ENCODE measurements around the gene TPCN2.

Gene TPCN2

DNA sequence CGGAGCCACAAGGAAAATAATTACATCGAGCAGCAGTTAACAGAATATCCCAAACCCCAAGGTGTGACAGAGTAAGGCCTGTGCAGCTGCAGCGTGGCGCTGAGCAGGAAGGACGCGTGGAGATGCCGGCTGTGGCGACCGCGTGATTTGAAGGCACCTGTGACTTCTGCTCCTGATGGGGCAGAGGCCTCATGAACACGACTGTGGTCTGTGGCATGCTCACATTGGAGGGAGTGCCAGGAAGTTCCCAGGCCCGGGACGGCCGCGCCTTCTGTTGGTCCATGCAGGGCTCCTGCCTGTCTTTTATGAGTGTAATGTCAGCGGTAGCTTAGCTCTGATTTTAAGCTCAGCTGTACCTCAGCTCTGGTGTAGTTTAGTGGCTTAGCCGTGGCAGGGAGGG lies 50.4 kb downstream of the TPCN2 start:
- no peak for DNase-seq

DNA sequence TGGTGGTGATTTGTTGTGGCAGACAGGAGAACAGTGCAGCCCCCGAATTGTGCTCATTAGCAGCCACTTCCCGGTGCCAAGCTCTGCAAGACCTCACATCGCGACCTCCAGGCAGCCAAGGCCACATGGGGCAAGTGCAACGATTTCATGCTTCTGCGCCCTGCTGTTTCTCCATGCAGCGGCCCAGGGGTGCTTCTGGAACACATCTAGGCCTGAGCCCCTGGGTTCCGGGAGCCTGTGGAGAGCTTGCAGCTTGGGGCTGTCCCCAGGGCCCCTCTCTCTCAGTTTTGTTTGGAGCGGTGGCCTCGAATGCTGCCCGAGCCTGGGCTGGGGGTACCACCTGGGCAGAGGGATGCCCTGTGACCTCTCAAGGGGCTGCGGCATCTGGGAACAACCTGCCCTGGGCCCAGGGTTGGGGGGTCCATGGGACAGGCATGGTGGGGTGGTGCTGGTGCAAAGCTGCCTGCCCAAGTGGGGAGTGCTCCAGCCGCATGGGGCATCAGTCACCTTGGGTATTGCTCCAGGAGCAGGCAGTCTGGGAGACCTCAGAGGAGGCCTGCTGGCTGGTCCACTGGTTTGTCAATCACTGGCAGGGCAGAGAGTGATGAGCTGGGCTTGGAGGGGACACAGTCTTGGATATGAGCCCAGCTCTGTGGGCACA lies 51.9 kb downstream of the TPCN2 start:
- no peak for DNase-seq

DNA sequence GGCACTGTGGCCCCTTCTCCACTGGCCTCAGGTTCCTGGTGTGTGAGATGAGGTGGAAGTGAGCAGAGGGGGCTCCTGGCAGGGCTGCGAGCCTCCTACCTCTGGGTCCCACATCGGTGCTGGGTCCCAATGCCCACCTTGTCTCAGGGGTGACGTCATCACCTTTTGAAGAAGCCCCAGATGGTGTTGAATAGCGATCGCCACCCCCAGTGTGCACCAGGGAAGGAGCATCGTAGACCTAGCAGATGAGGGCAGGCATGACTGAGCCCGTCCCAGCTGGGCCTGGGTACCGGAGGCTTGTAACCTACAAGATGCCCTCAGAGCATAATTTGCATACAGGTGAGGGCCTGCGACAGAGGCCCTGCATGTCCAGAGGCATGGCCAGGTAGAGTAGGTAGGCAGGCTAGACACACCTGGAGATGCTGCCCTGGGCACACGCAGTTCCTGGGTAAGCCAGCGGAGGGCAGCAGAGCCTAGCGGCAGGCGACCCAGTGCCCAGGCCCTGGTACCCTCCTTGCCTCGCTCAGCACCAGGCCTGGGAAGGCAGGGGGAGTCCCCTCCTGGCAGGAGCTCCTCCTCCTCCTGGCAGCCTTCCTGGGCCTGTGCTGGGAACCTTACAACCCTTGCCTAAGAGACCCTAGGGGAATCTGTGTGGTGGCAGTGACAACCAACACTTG lies 52.5 kb downstream of the TPCN2 start:
- DNase-seq, result peak in 1 of 2 donors; percentile 35

DNA sequence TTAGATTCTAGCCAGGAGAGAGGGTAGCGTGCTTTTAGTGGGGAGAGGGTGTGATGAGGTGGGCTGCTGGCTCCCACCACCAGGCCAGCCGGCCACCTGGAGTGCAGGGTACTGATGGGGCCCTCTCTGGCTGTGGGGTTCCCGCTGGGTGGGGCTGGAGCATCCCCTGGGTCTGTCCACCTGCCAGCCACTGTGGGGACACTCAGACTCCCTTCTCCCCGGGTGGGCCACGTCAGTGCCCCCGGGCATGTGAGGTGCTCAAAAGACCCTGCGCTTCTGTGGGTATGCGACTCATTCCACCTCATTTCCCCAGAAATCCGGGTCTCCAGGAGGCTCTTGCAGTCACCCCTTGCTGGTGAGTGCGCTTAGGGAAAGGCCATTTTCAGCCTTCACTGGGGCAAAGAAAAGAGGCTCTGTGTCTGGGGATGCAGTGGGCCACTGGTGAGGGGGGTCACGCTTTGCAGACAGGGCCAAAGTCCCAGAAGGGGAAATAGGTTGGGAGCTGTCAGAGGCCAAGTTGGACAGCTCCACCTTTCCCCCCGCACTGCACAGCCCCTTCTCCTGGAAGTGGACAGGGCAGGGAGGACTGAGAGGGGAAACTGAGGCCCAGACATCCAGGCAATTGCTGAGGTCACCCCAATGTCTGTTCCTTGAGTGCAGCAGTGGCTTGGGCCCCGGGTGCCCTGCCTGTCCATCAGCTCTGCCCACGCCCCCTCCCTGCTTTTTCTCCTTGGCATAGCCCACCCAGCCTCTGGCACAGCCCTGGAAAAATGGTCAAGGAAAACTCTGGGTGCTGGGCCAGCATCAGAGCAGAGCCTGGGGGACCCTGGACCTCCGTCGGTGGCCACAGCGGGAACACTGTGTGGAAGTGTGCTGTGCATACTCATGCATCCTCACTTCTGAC lies 53.3 kb downstream of the TPCN2 start:
- DNase-seq, result no peak

DNA sequence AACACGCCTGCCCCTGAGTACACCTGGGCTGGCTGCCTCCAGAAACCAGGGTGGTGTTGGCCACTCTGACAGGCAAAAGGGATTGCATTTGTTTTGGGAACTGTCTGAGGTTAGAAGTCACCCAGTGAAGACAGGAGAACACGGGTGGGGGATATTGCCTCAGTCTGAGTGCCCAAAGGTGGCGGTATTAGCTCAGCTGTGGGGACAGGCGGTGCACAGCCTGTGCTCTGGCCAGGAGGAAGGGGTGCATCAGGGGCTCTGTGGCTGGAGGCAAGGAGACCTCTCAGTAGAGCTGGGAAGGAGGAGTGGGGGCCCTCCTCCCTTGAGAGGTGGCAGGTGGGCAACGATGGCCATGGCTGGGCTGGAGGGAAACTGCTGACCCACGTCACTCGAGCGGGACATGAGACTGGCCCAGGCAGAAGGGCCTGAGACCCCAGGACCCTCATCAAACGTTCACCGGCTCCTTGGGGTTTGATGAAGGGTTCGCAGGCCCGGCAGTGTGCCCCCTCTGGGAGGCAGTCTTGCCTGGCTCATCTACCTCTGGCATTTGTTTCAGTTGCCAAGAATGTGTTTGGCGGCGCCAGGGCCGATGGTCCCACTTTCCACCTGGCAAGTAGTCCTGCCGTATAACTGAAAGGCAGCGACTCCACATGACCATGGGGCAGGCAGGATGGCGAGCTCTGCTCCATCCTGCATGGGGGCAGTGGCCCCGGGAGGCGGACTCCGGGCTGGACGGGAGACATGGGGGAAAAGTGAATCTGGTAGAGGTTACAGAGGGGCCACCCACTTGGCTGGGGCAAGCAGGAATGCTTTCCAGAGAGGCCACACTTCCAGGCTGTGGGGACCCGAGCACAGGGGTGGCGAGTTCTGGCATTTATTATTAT lies 54.2 kb downstream of the TPCN2 start:
- DNase-seq, result no peak

DNA sequence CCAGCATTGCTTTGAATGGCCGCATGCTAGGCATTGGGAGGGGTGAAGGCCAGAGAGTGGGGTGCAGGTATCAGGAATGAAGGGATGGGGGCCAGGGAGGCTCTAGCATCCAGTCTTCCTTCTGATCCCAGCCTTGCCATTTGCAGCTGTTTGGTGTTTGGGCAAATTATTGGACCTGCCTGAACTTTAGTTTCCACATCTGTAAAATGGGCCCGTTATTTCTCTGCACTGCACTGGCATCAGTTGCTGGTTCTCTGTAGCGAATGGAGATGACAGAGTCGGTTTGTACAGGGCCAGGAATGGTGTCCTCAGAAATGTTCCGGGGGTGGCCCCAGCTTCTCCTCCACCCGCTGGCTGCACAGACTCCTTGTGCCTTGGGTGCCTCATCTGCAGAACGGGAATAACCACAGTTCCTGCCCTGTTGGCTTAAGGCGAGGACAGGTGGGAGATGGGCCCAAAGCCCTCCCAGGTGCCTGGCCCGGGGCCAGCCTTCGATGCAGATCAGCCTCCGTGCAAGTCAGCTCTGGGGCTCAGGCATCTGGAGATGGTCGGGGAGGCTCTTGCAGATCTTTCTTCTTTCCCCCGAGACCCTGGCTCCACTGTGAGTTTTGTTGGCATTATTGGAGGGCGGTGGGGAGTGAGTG lies 55.6 kb downstream of the TPCN2 start:
- DNase-seq, result no peak

DNA sequence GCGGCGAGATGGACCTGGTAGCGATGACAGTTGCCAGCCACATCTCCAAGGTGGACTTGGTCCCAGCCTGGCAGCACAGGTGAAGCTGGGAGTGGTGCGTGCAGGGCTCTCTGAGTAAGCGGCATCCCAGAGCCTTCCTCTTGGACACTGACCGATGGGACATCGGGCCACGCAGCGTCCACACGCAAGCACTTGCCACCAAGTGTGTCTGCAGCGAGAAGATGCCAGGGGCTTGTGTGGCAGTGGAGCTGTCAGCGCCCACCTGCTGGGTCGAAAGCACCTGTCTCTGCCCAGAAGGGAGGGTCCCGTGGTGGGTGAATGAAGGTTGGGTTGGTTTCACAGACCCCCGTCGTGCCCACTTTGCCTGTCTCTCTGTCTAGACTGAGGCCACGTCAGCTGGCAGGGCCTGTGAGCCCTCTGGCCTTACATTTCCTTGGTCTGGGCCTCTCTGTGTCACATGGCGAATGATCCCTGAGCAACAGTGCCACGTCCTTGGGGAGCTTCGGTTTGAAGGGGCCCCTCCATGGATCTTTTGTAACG lies 56.2 kb downstream of the TPCN2 start:
- no peak for DNase-seq

DNA sequence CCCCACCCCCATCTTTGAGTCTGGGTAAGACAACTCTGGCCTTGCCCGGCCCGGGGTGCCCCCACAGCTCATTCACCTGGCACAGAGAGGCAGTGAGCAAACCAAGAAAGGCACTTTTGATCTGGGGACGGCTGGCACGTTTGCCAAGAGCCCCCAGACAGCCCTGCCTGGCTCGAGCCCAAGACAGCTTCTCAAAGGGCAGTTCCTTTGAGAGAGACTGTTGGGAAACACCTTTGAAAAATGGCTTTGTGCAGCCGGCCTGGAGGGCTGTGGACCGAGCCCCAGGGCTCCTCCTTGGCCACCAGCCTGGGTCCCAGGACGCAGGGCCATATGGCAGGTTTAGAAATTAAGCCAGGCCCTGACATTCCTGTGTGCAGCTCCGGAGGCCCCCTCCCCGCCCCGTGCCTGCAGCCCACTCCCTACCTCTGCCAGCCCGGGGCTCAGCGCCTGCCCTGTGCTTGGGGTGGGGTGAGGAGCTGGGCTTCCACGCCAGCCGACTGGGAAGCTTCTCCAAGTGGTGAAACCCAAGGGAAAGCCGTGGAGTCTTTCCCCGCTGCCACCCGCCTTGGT lies 56.8 kb downstream of the TPCN2 start:
- no peak for DNase-seq

DNA sequence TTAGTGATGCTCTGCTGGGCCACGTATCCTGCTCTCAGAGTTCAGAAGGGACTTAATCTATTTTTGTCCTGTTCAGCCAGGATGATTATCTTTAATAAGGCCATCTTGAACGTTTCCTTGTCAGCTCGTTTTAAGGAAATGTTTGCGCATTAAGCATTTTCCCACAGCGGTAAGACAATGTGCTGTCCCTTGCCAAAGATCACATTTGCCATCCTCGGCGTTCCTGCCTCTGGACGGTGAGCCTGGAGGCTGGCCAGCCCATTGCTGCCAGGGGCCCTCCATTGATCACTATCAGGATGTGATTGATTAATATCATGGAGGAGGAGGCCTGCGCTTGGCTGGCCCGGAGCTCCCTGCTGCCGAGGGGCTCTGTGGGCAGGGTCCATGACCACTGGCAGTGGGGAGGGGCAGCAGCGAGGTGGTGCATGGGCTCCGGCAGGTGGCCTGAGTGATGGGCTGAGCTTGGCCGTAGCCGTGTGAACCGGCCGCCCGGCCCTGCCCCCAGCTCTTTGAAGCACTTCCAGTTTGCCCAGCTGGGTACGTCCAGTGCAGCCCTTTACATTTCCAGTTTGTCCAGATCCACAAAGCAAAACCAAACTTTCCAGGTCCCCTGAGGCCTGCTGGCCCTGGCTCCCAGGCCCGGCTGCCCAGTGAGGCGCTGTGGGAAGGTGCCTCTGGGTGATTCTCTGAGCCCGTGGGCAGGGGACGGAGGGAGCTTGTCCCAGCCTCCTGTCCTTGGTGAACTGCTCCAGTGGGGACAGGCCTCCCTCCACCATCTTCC lies 57.5 kb downstream of the TPCN2 start:
- DNase-seq, result no peak

DNA sequence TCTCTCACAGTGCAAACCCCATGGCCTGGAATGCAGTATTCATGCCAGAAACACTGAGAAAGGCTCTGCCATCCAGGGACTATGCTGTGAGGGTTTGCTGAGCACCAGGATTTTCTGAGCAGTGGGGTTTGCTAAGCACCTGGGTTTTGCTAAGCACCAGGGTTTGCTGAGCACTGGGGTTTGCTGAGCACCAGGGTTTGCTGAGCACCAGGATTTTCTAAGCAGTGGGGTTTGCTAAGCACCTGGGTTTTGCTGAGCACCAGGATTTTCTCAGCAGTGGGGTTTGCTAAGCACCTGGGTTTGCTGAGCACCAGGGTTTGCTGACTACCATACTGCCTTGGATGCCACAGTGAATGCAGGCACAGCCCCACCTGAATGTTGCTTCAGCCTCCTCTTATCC lies 58.7 kb downstream of the TPCN2 start:
- DNase-seq, result no peak

DNA sequence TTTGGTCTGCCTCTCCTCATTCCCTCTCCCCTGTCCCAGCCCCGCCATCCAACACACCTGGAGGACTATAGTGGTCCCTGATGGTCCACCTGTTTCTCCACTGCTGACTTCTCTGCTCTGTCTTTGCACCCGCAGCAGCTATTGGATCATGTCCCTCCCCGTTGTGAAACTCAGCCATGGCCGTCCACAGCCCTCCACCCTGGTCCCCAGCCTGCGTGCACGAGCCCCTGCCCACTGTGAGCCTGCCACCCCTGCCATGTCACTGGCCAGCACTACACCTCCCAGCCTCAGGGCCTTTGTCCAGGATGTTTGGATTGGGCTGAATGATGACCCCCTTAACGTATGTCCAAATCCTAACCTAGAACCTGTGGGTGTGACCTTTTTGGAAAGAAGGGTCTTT lies 59.3 kb downstream of the TPCN2 start:
- no peak for DNase-seq

DNA sequence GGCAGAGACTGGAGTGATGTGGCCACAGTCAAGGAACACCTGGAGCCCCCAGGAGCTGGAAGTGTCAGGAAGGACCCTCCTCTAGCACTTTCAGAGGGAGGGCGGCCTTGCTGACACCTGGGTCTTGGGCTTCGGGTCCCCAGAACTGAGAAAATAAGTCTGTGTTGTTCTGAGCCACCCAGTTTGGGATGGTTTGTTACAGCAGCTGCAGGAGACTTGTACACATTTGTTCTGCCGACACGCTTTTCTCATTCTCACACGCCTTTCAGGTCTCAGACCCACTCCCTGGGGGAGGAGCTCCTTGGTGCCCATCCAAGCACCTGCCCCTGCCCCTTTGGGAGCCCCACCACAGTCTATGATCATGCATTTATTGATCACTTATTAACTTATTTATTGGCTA lies 59.8 kb downstream of the TPCN2 start:
- no peak for DNase-seq

DNA sequence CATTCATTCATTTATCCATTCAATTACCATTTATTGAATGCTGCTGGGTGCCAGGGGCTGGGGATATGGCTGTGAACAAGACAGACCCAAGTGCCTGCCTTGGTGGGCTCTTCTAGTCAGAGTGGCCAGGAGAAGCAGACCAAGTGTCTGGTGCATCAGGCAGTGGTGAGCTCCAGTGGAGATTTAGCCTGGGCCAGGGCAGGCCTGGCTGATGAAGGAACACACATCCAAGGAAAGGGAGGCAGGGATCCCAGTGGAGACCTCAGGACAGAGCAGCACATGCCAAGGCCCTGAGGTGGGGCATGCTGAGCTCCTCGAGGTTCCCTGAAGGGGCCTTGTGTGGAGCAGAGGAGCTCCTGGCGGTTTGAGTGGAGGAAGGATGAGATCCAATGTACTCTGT lies 60.4 kb downstream of the TPCN2 start:
- no peak for DNase-seq

DNA sequence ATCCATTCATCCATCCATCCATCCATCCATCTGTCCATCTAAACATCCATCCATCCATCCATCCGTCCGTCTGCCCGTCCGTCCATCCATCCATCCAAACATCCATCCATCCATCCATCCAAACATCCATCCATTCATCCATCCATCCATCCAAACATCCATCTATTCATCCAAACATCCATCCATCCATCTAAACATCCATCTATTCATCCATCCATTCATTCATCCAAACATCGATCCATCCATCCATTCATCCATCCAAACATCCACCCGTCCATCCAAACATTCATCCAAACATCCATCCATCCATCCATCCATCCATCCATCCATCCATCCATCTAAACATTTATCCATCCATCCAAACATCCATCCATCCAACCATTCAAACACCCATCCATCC lies 61.7 kb downstream of the TPCN2 start:
- DNase-seq, result no peak

DNA sequence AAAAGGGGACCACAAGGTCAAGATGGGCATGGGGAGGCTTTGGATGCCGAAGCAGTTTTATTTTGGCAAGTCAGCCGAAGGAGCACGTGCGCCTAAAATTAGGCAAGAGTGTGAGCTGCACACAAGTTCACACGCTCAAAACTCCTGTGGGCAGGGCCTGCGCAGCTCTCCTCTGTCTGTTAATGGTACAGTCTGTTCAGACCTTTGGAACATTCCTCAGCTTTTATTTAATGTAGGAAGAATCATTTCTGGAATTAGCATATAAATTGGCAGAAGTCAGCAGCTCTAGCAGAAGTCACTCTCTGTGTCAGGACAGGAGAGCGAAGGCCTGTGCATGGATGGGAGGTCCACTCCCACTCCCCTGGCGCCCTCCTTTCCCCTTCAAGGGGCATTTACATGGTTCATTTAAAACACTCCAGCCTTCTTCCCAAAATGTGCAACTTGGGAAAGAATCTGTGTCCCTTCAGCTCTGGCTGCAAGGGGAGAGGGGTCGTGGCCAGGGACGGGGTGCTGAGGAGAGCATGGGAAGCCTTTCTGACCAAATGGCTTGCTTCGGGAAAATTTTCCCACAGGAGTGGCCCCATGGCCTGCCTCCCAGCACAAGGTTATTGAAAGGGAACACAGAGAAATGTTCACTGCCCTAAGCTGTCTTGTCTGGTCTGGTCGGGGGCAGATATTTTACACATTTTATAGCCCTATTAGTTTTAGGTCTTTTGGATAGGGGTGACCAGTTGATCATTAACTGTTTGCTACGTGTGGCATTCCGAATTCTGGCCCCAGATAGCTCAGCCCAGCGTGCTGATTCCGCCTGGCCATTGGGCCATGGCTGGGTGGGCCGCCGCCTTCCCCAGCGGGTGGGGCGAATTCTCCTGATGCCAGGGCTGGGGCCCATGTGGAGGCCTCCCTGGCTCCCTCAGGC lies 63.2 kb downstream of the TPCN2 start:
- no peak for DNase-seq

DNA sequence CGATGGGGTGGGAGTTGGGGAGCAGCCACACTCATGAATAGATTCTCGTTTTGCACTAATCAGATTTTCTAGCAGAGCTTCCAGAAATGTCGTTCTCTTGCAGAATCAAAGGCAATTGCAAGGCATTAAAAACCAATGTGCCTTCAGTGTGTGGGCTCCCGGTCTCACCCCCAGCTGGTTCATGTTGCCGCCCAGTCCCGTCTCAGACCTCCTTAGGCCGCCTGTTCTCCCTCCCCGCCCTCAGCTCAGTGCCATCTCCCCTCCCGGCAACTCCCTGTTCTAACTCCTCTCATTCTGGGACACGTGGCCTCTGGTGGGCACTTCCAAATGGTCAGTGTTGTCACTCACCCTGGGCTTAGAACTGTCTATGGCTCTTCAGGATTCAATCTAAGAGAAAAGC lies 64.5 kb downstream of the TPCN2 start:
- DNase-seq, result no peak

DNA sequence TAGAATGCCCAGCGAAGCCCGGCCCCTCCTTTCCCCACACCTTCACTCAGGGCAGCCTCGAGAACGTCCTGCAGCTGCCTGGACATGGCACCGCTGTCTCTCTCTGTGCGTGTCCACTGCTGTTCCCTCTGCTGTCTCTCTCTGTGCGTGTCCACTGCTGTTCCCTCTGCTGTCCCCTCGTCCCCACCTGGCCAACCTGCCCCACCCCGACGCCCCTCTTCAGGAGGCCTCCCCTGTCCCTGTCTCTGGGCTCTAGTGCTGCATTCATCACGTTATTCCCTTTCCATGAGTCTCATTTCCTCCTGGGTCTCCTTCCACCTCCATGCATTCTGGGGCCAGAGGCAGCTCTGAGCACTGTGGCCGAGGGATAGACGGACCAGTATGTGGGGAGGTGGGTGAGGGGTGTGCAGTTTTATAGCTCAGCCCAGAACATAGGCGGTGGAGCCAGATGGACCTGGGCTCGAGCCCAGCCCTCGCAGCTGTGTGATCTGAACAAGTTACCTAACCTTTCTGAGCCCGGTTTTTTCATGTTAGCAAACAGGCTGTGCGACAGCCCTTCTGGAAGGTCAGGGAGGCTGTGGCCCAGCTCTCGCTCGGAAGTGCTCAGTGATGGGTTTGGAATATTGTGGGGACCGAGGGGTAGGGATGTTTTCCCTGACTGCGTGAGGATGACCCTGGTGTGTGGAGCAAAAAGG lies 65.1 kb downstream of the TPCN2 start:
- DNase-seq, result no peak

DNA sequence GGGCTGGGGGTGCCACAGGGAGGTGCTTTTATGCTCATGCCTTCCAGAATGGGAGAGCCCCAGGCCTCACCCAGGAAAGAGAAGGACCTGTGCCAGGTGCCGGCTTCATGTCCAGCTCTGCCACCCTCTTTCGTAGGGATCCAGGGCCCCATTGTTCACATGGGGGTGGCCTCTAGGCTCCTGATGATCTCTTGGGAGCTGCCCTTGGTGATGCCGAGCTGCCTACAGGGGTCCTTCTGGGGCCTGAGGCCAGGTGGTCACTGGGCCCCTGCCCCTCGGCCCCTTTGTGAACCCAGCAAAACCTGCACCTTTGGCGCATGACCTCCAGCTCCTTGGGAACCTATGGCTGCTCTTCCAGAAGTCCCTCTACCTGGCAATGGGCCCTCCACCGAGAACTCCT lies 65.6 kb downstream of the TPCN2 start:
- no peak for DNase-seq

Measured in bone marrow (tissue), 2 donors.